CD4-positive, alpha-beta T cell treated with Interleukin-1 beta for 1 hour (primary cell): Measurements from ENCODE around the gene CDK5RAP2.
"Not testable (repeated sequence)": the region's sequence is repeated elsewhere in the genome, so short reads cannot be mapped to it uniquely, and the experiment has no call there.

Experiments used
- DNase-seq, 2 donors: peaks; one replicate each; pipeline ENCODE4 v3.0.0-alpha.2; 2020 to 2022

CDK5RAP2 gene

GRCh38 chr9:120587328-120587727 is 7.4 kb upstream of the CDK5RAP2 start:
- no peak for DNase-seq

GRCh38 chr9:120583958-120584369 is 4.0 kb upstream of the CDK5RAP2 start:
- peak; percentile 52 to 78 for DNase-seq

DNA sequence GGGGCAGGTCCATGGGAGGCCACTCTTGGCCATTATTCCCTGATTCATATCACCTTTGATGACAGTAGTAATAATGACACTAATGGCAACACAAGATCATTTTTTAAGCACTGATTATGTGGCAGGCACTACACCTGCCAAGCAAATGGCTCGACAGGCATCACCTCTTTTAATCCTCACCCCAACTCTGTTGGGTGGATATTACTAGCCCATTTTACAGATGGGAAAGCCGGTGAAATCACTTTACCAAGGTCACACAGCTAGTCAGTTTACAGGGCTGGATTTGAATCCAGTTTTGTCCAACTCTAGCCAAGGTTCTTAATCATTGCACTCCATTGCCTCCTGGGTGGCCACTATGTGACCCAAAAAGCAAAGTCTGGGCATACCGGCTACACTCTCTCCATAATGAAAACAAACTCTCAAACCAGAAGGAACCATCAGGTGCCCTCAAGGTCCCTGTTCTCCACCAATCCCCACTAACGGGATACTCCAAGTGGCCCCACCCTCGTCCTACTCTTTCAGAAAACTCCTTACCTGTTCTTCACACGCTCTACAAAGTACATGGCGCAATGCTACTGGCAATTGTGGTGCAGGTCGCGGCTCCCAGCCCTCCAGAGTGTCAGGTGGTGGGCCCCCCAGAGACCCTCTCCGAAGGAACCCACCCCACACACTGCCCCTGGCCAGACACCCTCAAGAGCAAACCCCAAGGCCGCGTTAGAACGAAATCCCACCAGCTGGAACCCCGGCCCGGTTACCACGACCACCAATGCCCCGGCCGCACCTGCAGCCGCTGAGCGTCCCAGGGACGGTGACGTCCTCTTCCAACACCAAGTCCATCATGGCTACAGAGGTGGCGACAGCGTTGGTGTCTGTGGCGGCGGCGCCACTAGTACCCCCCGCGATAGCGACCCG is 572 bp downstream of the CDK5RAP2 start:
- no peak for DNase-seq

GRCh38 chr9:120574473-120574872 is 5.5 kb downstream of the CDK5RAP2 start:
- no peak for DNase-seq

DNA sequence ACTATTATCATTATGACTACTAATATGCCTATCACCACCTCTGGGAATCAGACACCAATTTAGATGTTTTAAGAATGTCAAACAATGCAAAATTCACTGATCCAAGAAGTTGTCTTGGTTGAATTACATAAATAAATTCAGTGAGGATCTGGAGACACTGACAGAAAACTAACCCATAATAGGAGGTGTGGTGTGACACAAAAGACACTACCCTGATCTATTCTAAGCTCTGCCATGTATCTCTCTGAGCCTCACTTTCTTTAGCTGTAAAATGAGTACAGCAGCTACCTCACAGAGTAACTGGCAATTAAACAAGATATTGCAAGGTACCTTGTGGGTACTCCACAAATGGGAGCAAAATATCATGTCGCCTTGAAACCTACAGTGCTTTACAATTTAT is 7.5 kb downstream of the CDK5RAP2 start:
- DNase-seq: no peak

DNA sequence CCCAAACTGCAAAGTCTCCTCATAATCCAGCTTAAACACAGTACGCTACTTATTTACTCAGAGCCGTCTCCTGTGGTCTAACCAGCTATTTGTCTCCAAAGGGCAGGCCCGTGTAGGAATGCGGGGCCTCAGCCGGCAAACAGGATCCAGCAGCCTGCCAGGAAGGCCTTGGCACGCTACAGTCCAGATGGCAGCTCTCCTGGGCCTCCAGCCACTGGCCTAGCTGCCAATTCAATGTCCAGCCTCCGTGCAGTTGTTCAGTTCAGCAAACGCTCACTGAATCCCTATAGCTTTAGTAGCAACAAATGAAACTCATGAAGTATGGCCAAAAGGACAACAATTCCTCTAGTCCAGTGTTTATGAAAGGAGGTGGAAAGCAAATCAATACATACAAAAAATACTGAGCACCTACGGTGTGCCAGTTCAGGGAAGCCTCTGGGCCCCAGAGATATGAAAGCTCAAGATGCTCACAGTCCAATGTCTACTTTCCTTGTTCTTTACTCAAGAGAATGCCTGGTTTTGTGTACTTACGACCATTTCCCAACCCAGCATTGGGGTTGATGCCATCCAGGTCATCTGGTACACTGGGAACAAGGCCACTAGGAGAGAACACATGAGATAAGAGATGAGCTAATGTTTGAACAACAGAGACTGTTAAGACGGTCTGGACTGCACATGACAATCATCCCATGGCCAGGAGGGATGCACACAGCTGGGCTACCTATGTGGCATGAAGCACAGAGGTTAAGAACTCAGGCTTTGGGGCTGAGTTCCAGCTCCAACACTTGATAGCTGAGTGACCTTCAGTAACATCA is 8.3 kb downstream of the CDK5RAP2 start:
- no peak for DNase-seq

- DNase-seq: no peak
Measured at GRCh38 chr9:120570296-120570695, 9.7 kb downstream of the CDK5RAP2 start.

DNA sequence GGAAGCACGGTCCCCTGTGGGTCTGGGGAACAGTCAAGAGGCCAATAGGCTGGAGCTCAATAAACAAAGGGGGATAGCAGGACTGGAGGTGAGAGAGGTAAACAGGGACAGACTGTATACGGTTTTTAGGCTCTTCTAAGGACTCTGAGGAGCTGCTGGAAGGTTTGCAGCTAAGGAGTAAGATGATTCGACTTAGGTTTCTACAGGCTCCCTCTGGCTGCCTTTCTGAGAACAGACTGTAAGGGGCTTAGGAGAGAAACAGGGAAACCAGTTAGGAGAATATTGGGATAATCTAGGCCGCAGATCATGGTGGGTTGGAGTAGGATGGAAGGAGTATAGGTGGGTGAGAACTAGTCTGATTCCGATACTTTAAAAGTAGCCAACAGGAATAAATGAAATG is 10.4 kb downstream of the CDK5RAP2 start:
- DNase-seq: no peak

- no peak for DNase-seq
Measured at GRCh38 chr9:120568816-120569215, 11.2 kb downstream of the CDK5RAP2 start.

DNA sequence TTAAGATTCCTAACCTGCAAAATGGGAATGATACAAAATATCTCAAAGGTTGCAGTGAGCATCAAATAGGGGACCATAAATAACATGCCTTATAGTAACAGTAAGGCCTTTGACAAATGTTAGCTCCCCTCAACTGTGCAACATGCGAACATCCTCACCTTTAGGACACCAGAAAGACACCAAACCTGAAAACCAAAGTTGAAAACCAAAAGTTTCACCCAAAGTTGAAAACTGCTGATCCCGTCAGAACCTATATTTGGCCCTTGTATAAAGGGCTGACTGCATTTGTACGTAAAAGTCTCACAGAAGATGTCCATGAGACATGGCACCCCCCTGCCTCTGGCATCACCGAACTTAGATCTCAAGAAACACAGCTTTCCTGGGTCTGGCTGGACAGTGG is 12.1 kb downstream of the CDK5RAP2 start:
- no peak for DNase-seq

- no peak for DNase-seq
Measured at GRCh38 chr9:120567081-120567480, 12.9 kb downstream of the CDK5RAP2 start.

GRCh38 chr9:120564589-120564988 is 15.4 kb downstream of the CDK5RAP2 start:
- no peak for DNase-seq

DNA sequence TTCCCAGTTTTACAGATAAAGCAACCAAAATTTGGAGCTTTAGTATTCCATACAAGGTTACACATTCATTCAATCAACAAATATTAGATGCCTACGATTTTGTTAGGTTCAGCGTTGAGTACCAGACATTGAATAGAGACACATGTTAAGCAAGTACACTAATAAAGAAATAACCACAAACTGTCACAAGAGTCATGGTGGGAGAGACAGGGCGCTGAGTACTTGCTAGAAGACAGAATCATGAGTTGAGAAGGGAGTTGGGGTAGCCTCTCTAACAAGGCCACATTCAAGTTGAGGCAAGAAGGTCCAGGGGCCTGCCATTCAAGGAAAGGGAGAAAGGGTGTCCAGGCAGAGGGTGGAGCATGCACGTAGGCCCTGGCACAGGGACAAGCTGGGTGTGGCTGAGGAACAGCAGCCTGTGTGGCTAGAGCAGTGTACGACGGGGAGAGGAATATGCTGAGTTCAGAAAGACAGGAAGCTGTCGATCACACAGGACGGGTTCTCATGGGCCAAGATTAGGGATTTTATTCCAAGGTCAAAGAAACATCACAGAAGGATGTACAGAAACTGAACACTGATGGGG is 17.0 kb downstream of the CDK5RAP2 start:
- no peak for DNase-seq

GRCh38 chr9:120561709-120562108 is 18.3 kb downstream of the CDK5RAP2 start:
- DNase-seq: no peak

- DNase-seq: no peak
Measured at GRCh38 chr9:120559546-120559945, 20.4 kb downstream of the CDK5RAP2 start.

GRCh38 chr9:120558454-120558853 is 21.5 kb downstream of the CDK5RAP2 start:
- DNase-seq: no peak

DNA sequence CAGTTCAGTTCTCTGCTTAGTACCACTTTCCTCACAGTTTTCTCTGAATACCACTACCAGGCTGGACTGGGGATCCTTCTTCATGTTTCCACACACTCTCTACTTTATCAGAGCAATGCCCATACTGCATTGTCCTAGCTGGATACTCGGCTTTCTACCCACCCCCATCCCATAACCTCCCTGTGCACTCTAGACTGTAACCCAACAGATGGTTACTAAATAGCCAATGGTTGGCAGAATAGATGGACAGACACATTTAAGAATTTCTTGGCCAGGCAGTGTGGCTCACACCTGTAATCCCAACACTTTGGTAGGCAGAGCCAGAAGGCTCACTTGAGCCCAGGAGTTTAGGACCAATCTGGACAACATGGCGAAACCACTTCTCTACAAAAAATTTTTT is 22.8 kb downstream of the CDK5RAP2 start:
- DNase-seq: no peak

DNA sequence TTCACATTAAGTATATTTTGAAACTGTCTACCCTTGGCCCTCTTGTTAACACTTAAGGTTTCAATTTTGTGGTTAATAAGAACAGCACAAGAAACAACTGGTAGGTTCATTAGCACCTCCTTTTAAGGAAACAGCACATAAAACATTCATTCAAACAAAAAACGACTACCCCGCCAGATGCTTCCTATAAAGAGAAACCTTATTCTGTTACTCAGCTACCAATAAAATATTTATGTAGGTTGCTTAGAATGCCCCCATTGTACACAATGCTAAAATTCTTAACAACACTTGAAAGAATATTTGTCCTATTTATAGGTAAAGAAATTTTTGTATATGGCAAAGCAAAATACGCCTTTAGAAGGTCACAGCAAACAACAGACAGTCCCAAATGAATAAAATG is 23.2 kb downstream of the CDK5RAP2 start:
- no peak for DNase-seq

GRCh38 chr9:120555839-120556238 is 24.1 kb downstream of the CDK5RAP2 start:
- no peak for DNase-seq

DNA sequence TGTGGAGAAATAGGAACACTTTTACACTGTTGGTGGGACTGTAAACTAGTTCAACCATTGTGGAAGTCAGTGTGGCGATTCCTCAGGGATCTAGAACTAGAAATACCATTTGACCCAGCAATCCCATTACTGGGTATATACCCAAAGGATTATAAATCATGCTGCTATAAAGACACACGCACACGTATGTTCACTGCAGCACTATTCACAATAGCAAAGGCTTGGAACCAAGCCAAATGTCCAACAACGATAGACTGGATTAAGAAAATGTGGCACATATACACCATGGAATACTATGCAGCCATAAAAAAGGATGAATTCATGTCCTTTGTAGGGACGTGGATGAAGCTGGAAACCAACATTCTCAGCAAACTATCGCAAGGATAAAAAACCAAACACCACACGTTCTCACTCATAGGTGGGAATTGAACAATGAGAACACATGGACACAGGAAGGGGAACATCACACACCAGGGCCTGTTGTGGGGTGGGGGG is 27.7 kb downstream of the CDK5RAP2 start:
- DNase-seq: not testable (repeated sequence)

GRCh38 chr9:120545701-120546550 is 34.0 kb downstream of the CDK5RAP2 start:
- no peak for DNase-seq

GRCh38 chr9:120544441-120544840 is 35.5 kb downstream of the CDK5RAP2 start:
- DNase-seq: no peak
